Fibroblast of lung (primary cell): Measurements from ENCODE around the gene METTL16.

Experiments used
- CTCF ChIP-seq, 2 donors: IDR thresholded peaks in 1 of 2; conservative IDR thresholded peaks in 1 of 2; 1 replicate in 1 of 2; 2 replicates in 1 of 2; pipeline ENCODE4 v1.5.1; 2011 to 2012; ENCODE audit warnings: low read length in 2 of 2, control low read depth in 1 of 2, inconsistent platforms in 1 of 2, low read depth in 1 of 2, mild to moderate bottlenecking in 1 of 2
- EZH2 ChIP-seq: IDR thresholded peaks from 2 replicates; pipeline ENCODE4 v1.5.1; 2012; ENCODE audit warnings: low read length, control low read depth, mild to moderate bottlenecking; ENCODE audit errors: missing control alignments

- TF ChIP-seq EZH2: no peak
- no peak for TF ChIP-seq CTCF (conservative IDR thresholded peaks at IDR 0.05 in 1 of 2, IDR thresholded peaks at IDR 0.05 in 1 of 2; ENCODE audit: low read depth in 1 of 2, low read length in 2 of 2)
These were observed 49.2 kb downstream of the METTL16 start for GRCh38 chr17:2462481-2462880.
